K562 (cell line): ENCODE data around the gene NAT10. TPM values are rescaled to one million over a fixed set of nuclear protein-coding genes. Genes with fewer than 3 reads are reported as not detected.

ENCODE experiments used
- ASH1L ChIP-seq: fragments of 450-650 bp; IDR thresholded peaks from 2 replicates; pipeline ENCODE4 v1.6.1; 2018; ENCODE audit warnings: borderline replicate concordance, mild to moderate bottlenecking, low read depth; ENCODE audit not compliant: partially characterized antibody
- CC2D1A ChIP-seq: fragments of 450-650 bp; IDR thresholded peaks from 2 replicates; pipeline ENCODE4 v1.6.1; 2017; ENCODE audit warnings: mild to moderate bottlenecking
- FOXJ2 ChIP-seq: fragments of 200-800 bp; sonication (Bioruptor generic); IDR thresholded peaks from 2 replicates; pipeline ENCODE4 v1.6.1; 2016; ENCODE audit warnings: missing genetic modification characterization, missing compliant biosample characterization
- GABPB1 ChIP-seq: sonication (generic); formaldehyde crosslinking; IDR thresholded peaks from 2 replicates; pipeline ENCODE4 v1.8.0; 2022; ENCODE audit warnings: mild to moderate bottlenecking, missing genetic modification reagents
- JUND ChIP-seq, 2 experiments: IDR thresholded peaks; 2 replicates in 1 of 2; 3 replicates in 1 of 2; pipeline ENCODE4 v1.6.1; 2011; ENCODE audit warnings: borderline replicate concordance in 2 of 2, low read depth in 2 of 2, low read length in 2 of 2, improper control_type of control experiment in 1 of 2, missing biosample characterization in 1 of 2, missing genetic modification characterization in 1 of 2, missing genetic modification reagents in 1 of 2
- KAT8 ChIP-seq: fragments of 450-650 bp; IDR thresholded peaks from 2 replicates; pipeline ENCODE4 v1.6.1; 2016; ENCODE audit warnings: low read depth, mild to moderate bottlenecking
- NBN ChIP-seq: fragments of 450-650 bp; IDR thresholded peaks from 2 replicates; pipeline ENCODE4 v1.6.1; 2016; ENCODE audit warnings: low read depth, mild to moderate bottlenecking
- RAD21 ChIP-seq, 2 experiments: fragments of 250-450 bp in 1 of 2; fragments of 450-650 bp in 1 of 2; sonication (Bioruptor Pico) in 1 of 2; formaldehyde crosslinking in 1 of 2; IDR thresholded peaks in 1 of 2; conservative IDR thresholded peaks in 1 of 2; 2 replicates each; pipeline versions ENCODE4 v1.4.0 to v1.8.0; 2020 to 2022; ENCODE audit warnings: mild to moderate bottlenecking in 2 of 2, moderate library complexity in 1 of 2
- SIX5 ChIP-seq, 2 experiments: IDR thresholded peaks; 2 replicates each; pipeline ENCODE4 v1.6.1; 2011; ENCODE audit warnings: low read length in 2 of 2, borderline replicate concordance in 1 of 2, low read depth in 1 of 2, mild to moderate bottlenecking in 1 of 2, moderate library complexity in 1 of 2; ENCODE audit not compliant: insufficient read depth in 1 of 2
- SP2 ChIP-seq: IDR thresholded peaks from 2 replicates; pipeline ENCODE4 v1.6.1; 2011; ENCODE audit warnings: mild to moderate bottlenecking, low read depth, low read length, moderate library complexity; ENCODE audit not compliant: poor library complexity, severe bottlenecking; ENCODE audit errors: extremely low read depth
- STAT5A ChIP-seq: IDR thresholded peaks from 2 replicates; pipeline ENCODE4 v1.6.1; 2012; ENCODE audit warnings: low read length, inconsistent platforms, borderline replicate concordance
- TAF9B ChIP-seq: fragments of 450-650 bp; IDR thresholded peaks from 2 replicates; pipeline ENCODE4 v1.6.1; 2018; ENCODE audit warnings: mild to moderate bottlenecking; ENCODE audit not compliant: partially characterized antibody
- ZFX ChIP-seq: sonication (generic); formaldehyde crosslinking; IDR thresholded peaks from 2 replicates; pipeline ENCODE4 v1.8.0; 2022; ENCODE audit warnings: mild to moderate bottlenecking, missing genetic modification reagents, moderate library complexity
- polyA plus RNA-seq, 8 experiments: library from polyadenylated mRNA; depleted of rRNA in 4 of 8; stranded (reverse) in 5 of 8; unstranded in 3 of 8; fragments of >200 nt; fragmentation: Nextera tagmentation in 2 of 8; fragmentation: Illumina TruSeq in 1 of 8; extraction: Ambion mirVana in 2 of 8; extraction: Trizol in 1 of 8; gene quantifications; 2 replicates each; pipeline versions ENCODE4 v1.2.1 to v1.2.3, GENCODE V29; 2011 to 2014; ENCODE audit warnings: inconsistent platforms in 1 of 8, missing spikeins in 1 of 8
- total RNA-seq, 7 experiments: library from RNA; depleted of rRNA in 6 of 7; stranded (reverse); fragments of >200 nt in 6 of 7; fragmentation: Illumina TruSeq in 2 of 7; extraction: Trizol in 2 of 7; gene quantifications; 2 replicates each; pipeline versions ENCODE4 v1.2.1 to v1.2.3, GENCODE V29; 2011 to 2021; ENCODE audit warnings: low replicate concordance in 1 of 7
- TF ChIP-seq, protein P1 (sequence below): sonication (generic); formaldehyde crosslinking; IDR thresholded peaks from 2 replicates; pipeline ENCODE4 v1.8.0; 2023; ENCODE audit warnings: mild to moderate bottlenecking, missing genetic modification reagents
- TF ChIP-seq, protein P2 (sequence below), 2 experiments: fragments of 450-650 bp; IDR thresholded peaks; 2 replicates each; pipeline ENCODE4 v1.6.1; 2018; ENCODE audit warnings: mild to moderate bottlenecking in 2 of 2, low read depth in 1 of 2; ENCODE audit not compliant: partially characterized antibody in 2 of 2
- TF ChIP-seq, protein P3 (sequence below): fragments of 200-800 bp; sonication (Bioruptor generic); IDR thresholded peaks from 2 replicates; pipeline ENCODE4 v1.6.1; 2017; ENCODE audit warnings: missing genetic modification characterization, missing compliant biosample characterization

The NAT10 gene
- total and polyA plus RNA-seq, 9 of the 15 experiments (the other 6 are each of a cell fraction or from before 2014, with no cell fraction given), result 55.4 to 125 (median 86.3) TPM

DNA sequence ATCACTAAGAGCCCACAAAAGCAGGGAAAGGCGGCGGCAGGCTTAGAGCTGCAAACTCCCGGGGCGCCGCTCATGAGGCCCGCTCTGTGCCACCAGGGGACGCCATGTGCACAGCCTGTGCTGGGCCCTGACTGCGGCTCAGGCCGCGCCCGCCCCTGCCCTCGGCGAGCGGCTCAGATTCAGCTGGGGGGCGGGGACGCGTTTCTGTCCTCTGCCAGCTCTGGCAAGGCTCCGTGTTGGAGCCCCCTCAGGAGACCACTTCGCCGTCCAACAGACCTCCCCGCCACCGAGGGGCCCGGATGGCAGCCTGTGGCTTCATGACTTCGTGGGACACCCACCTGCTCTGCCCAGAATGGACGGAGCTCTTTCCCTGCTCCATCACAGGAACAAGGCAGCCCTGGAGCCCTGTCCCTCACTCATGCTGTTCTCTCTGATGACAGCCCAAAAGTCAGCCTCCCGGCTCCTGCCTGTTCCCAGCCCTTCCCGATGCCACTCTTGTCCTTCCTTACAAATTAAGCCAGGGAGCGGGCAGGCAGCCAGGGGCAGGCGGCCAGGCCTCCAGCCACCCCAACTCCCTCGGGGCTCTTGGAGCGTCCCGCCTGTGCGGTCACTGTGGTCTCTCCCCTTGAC lies 69.1 kb downstream of the NAT10 start (continued):
- no peak for TF ChIP-seq JUND (IDR thresholded peaks at IDR 0.05; ENCODE audit: borderline replicate concordance, low read depth, low read length)
- TF ChIP-seq JUND (tag; IDR thresholded peaks at IDR 0.05; ENCODE audit: borderline replicate concordance, low read depth, low read length), result no peak
- no peak for TF ChIP-seq TAF9B
- TF ChIP-seq, protein P1, sequence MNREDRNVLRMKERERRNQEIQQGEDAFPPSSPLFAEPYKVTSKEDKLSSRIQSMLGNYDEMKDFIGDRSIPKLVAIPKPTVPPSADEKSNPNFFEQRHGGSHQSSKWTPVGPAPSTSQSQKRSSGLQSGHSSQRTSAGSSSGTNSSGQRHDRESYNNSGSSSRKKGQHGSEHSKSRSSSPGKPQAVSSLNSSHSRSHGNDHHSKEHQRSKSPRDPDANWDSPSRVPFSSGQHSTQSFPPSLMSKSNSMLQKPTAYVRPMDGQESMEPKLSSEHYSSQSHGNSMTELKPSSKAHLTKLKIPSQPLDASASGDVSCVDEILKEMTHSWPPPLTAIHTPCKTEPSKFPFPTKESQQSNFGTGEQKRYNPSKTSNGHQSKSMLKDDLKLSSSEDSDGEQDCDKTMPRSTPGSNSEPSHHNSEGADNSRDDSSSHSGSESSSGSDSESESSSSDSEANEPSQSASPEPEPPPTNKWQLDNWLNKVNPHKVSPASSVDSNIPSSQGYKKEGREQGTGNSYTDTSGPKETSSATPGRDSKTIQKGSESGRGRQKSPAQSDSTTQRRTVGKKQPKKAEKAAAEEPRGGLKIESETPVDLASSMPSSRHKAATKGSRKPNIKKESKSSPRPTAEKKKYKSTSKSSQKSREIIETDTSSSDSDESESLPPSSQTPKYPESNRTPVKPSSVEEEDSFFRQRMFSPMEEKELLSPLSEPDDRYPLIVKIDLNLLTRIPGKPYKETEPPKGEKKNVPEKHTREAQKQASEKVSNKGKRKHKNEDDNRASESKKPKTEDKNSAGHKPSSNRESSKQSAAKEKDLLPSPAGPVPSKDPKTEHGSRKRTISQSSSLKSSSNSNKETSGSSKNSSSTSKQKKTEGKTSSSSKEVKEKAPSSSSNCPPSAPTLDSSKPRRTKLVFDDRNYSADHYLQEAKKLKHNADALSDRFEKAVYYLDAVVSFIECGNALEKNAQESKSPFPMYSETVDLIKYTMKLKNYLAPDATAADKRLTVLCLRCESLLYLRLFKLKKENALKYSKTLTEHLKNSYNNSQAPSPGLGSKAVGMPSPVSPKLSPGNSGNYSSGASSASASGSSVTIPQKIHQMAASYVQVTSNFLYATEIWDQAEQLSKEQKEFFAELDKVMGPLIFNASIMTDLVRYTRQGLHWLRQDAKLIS (CRISPR knock-in tag), result 0 out of 2 replicates have a peak, but pooled peaks have one; percentile 29
- TF ChIP-seq, protein P2, sequence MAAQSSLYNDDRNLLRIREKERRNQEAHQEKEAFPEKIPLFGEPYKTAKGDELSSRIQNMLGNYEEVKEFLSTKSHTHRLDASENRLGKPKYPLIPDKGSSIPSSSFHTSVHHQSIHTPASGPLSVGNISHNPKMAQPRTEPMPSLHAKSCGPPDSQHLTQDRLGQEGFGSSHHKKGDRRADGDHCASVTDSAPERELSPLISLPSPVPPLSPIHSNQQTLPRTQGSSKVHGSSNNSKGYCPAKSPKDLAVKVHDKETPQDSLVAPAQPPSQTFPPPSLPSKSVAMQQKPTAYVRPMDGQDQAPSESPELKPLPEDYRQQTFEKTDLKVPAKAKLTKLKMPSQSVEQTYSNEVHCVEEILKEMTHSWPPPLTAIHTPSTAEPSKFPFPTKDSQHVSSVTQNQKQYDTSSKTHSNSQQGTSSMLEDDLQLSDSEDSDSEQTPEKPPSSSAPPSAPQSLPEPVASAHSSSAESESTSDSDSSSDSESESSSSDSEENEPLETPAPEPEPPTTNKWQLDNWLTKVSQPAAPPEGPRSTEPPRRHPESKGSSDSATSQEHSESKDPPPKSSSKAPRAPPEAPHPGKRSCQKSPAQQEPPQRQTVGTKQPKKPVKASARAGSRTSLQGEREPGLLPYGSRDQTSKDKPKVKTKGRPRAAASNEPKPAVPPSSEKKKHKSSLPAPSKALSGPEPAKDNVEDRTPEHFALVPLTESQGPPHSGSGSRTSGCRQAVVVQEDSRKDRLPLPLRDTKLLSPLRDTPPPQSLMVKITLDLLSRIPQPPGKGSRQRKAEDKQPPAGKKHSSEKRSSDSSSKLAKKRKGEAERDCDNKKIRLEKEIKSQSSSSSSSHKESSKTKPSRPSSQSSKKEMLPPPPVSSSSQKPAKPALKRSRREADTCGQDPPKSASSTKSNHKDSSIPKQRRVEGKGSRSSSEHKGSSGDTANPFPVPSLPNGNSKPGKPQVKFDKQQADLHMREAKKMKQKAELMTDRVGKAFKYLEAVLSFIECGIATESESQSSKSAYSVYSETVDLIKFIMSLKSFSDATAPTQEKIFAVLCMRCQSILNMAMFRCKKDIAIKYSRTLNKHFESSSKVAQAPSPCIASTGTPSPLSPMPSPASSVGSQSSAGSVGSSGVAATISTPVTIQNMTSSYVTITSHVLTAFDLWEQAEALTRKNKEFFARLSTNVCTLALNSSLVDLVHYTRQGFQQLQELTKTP (IDR thresholded peaks at IDR 0.05; ENCODE audit: low read depth in 1 of 2, partially characterized antibody in 2 of 2), result no peak
- TF ChIP-seq STAT5A, result no peak
- peak; percentile 97 to 99 for TF ChIP-seq RAD21 (CRISPR knock-in tag; conservative IDR thresholded peaks at IDR 0.05 in 1 of 2, IDR thresholded peaks at IDR 0.05 in 1 of 2)
- no peak for TF ChIP-seq KAT8
- TF ChIP-seq GABPB1, result 0 out of 2 replicates have a peak, but pooled peaks have one; percentile 32
- TF ChIP-seq ZFX (CRISPR knock-in tag), result peak; percentile 56
- TF ChIP-seq CC2D1A, result 0 out of 2 replicates have a peak, but pooled peaks have one; percentile 75
- peak; percentile 12; the same call in 1 of the 2 replicates for TF ChIP-seq NBN
- no peak for TF ChIP-seq ASH1L
- TF ChIP-seq, protein P3, sequence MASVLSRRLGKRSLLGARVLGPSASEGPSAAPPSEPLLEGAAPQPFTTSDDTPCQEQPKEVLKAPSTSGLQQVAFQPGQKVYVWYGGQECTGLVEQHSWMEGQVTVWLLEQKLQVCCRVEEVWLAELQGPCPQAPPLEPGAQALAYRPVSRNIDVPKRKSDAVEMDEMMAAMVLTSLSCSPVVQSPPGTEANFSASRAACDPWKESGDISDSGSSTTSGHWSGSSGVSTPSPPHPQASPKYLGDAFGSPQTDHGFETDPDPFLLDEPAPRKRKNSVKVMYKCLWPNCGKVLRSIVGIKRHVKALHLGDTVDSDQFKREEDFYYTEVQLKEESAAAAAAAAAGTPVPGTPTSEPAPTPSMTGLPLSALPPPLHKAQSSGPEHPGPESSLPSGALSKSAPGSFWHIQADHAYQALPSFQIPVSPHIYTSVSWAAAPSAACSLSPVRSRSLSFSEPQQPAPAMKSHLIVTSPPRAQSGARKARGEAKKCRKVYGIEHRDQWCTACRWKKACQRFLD (CRISPR knock-in tag), result no peak
- no peak for TF ChIP-seq FOXJ2
- TF ChIP-seq SP2, result no peak
- TF ChIP-seq SIX5 (IDR thresholded peaks at IDR 0.05; ENCODE audit: borderline replicate concordance in 1 of 2, insufficient read depth in 1 of 2, low read depth in 1 of 2, low read length in 2 of 2), result no peak
